HepG2 (cell line): ENCODE results near the gene FLT3LG. TPM values are rescaled to one million over a fixed set of nuclear protein-coding genes. Genes with fewer than 3 reads are reported as not detected.

Experiments
- ESRRA ChIP-seq: sonication (generic); formaldehyde crosslinking; IDR thresholded peaks from 2 replicates; pipeline ENCODE4 v1.5.1; 2020; ENCODE audit warnings: mild to moderate bottlenecking, low read depth, missing genetic modification reagents
- FOXA3 ChIP-seq: IDR thresholded peaks from 2 replicates; pipeline ENCODE4 v1.6.1; 2016; ENCODE audit warnings: missing genetic modification reagents, missing compliant biosample characterization
- TEAD3 ChIP-seq: optimal IDR thresholded peaks from 2 replicates; pipeline ENCODE3; 2016; ENCODE audit warnings: borderline replicate concordance
- ZHX2 ChIP-seq, 2 experiments: sonication (generic) in 1 of 2; formaldehyde crosslinking in 1 of 2; IDR thresholded peaks; 2 replicates each; pipeline versions ENCODE4 v1.6.1 to v1.9.0; 2014 to 2022; ENCODE audit warnings: antibody characterized with exemption in 1 of 2, borderline replicate concordance in 1 of 2, inconsistent platforms in 1 of 2, low read depth in 1 of 2, missing genetic modification reagents in 1 of 2
- polyA plus RNA-seq, 8 experiments: library from polyadenylated mRNA; depleted of rRNA in 3 of 8; stranded (reverse) in 7 of 8; unstranded in 1 of 8; fragments of >200 nt; fragmentation: Illumina TruSeq in 4 of 8; extraction: Trizol in 4 of 8; gene quantifications; 2 replicates each; pipeline versions ENCODE4 v1.2.1 to v1.2.3, GENCODE V29; 2011 to 2016; ENCODE audit warnings: low read depth in 4 of 8, missing spikeins in 1 of 8, mixed read lengths in 1 of 8; ENCODE audit not compliant: insufficient read depth in 1 of 8
- total RNA-seq, 5 experiments: library from RNA; depleted of rRNA; stranded (reverse); fragments of >200 nt; fragmentation: Illumina TruSeq; extraction: Trizol; gene quantifications; 2 replicates each; pipeline ENCODE4 v1.2.3, GENCODE V29; 2016; ENCODE audit warnings: low read depth in 1 of 5
- TF ChIP-seq, protein P1 (sequence below): sonication (generic); formaldehyde crosslinking; IDR thresholded peaks from 2 replicates; pipeline ENCODE4 v1.4.0; 2020; ENCODE audit warnings: missing genetic modification reagents

Gene FLT3LG
- total and polyA plus RNA-seq, 2 of the 13 experiments (the other 11 are each of a cell fraction or from before 2014, with no cell fraction given): 1.5 to 2.6 TPM

- no peak for TF ChIP-seq ZHX2 (IDR thresholded peaks at IDR 0.05; ENCODE audit: low read depth)
- TF ChIP-seq ZHX2 (CRISPR knock-in tag; IDR thresholded peaks at IDR 0.05; ENCODE audit: borderline replicate concordance): no peak
- TF ChIP-seq FOXA3 (CRISPR knock-in tag): no peak
- TF ChIP-seq, protein P1, sequence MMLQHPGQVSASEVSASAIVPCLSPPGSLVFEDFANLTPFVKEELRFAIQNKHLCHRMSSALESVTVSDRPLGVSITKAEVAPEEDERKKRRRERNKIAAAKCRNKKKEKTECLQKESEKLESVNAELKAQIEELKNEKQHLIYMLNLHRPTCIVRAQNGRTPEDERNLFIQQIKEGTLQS: no peak
- TF ChIP-seq TEAD3 (CRISPR knock-in tag): no peak
- no peak for TF ChIP-seq ESRRA (CRISPR knock-in tag)
These were observed 26.3 kb upstream of the FLT3LG start (continued) for GRCh38 chr19:49447485-49448431.
